IMR-90 (cell line): ENCODE measurements around the gene COMP. TPM values are rescaled to one million over a fixed set of nuclear protein-coding genes. Genes with fewer than 3 reads are reported as not detected.

Experiments
- ATAC-seq: fragments of 200-7000 bp; cut with Tn5 transposase; 2 replicates; pipeline ENCODE4 v1.9.1; 2020; ENCODE audit warnings: low read depth, mild to moderate bottlenecking, moderate library complexity
- BruUV-seq: library from RNA; stranded (reverse); fragments of 400-500 nt; replicated peaks from 2 replicates; lab custom pipeline; 2021; lab: Mats Ljungman, UMichigan
- CTCF ChIA-PET: fragments of 300-600 bp; formaldehyde crosslinking; extraction: SDS; loops from one replicate; lab custom pipeline; 2021; ENCODE audit warnings: antibody characterized with exemption; lab: Yijun Ruan, JAX
- POLR2A ChIA-PET: fragments of 300-600 bp; sonication (Branson Sonifier 250); formaldehyde crosslinking; loops from one replicate; lab custom pipeline; 2022; ENCODE audit warnings: antibody characterized with exemption; ENCODE audit not compliant: unreplicated experiment; lab: Charles Lee
- DNase-seq: peaks from one replicate; pipeline ENCODE4 v3.0.0; 2013
- H2AFZ ChIP-seq: replicated peaks from 2 replicates; pipeline ENCODE3; 2013; ENCODE audit warnings: low read length, mild to moderate bottlenecking; ENCODE audit not compliant: poor library complexity
- H2AK5ac ChIP-seq: 2 replicates; pipeline ENCODE4 v1.6.1; 2013; ENCODE audit warnings: low read depth, low read length, inconsistent platforms
- H2AK9ac ChIP-seq: replicated peaks from 2 replicates; pipeline ENCODE3; 2013; ENCODE audit warnings: mild to moderate bottlenecking, low read depth, low read length, moderate library complexity; ENCODE audit not compliant: poor library complexity
- H2BK120ac ChIP-seq: 2 replicates; pipeline ENCODE4 v1.6.1; 2013; ENCODE audit warnings: low read depth, low read length, inconsistent platforms
- H2BK15ac ChIP-seq: 3 replicates; pipeline ENCODE4 v1.6.1; 2013; ENCODE audit warnings: low read depth, low read length, inconsistent platforms
- H2BK20ac ChIP-seq: 2 replicates; pipeline ENCODE4 v1.6.1; 2013; ENCODE audit warnings: low read depth, mild to moderate bottlenecking, inconsistent platforms, low read length, moderate library complexity
- H2BK5ac ChIP-seq: 2 replicates; pipeline ENCODE4 v1.6.1; 2013; ENCODE audit warnings: mild to moderate bottlenecking, low read depth, low read length, inconsistent platforms; ENCODE audit not compliant: poor library complexity, severe bottlenecking
- H3K14ac ChIP-seq: replicated peaks from 2 replicates; pipeline ENCODE4 v1.6.1; 2013; ENCODE audit warnings: low read depth, low read length, inconsistent platforms
- H3K18ac ChIP-seq: 2 replicates; pipeline ENCODE4 v1.6.1; 2013; ENCODE audit warnings: low read depth, low read length, control low read depth
- H3K23ac ChIP-seq: 2 replicates; pipeline ENCODE4 v1.6.1; 2013; ENCODE audit warnings: low read depth, low read length, inconsistent platforms
- H3K27ac ChIP-seq: 2 replicates; pipeline ENCODE4 v1.5.1; 2013; ENCODE audit warnings: mild to moderate bottlenecking, control low read depth, low read length; ENCODE audit not compliant: insufficient read depth
- H3K27me3 ChIP-seq: 2 replicates; pipeline ENCODE4 v1.6.1; 2013; ENCODE audit warnings: low read length; ENCODE audit not compliant: control insufficient read depth, insufficient read depth
- H3K36me3 ChIP-seq: 2 replicates; pipeline ENCODE4 v1.6.1; 2013; ENCODE audit warnings: low read length, mixed read lengths; ENCODE audit not compliant: control insufficient read depth, insufficient read depth
- H3K4ac ChIP-seq: 2 replicates; pipeline ENCODE4 v1.6.1; 2013; ENCODE audit warnings: low read depth, low read length, inconsistent platforms
- H3K4me1 ChIP-seq: 2 replicates; pipeline ENCODE4 v1.6.1; 2013; ENCODE audit warnings: low read length, mixed read lengths; ENCODE audit not compliant: control insufficient read depth, insufficient read depth
- H3K4me2 ChIP-seq: 2 replicates; pipeline ENCODE4 v1.6.1; 2013; ENCODE audit warnings: low read depth, mild to moderate bottlenecking, control low read depth, low read length, moderate library complexity
- H3K4me3 ChIP-seq: 2 replicates; pipeline ENCODE4 v1.5.1; 2013; ENCODE audit warnings: low read depth, mild to moderate bottlenecking, control low read depth, low read length, moderate library complexity; ENCODE audit not compliant: insufficient read depth
- H3K56ac ChIP-seq: 2 replicates; pipeline ENCODE4 v1.6.1; 2013; ENCODE audit warnings: low read length, inconsistent platforms; ENCODE audit not compliant: insufficient read depth; ENCODE audit errors: extremely low read depth
- H3K79me1 ChIP-seq, 2 experiments: 2 replicates each; pipeline ENCODE4 v1.6.1; 2013; ENCODE audit warnings: low read length in 2 of 2, inconsistent platforms in 1 of 2, low read depth in 1 of 2
- H3K9ac ChIP-seq: 2 replicates; pipeline ENCODE4 v1.6.1; 2013; ENCODE audit warnings: low read depth, low read length, control low read depth
- H3K9me1 ChIP-seq: 2 replicates; pipeline ENCODE4 v1.6.1; 2013; ENCODE audit warnings: low read length, inconsistent platforms; ENCODE audit not compliant: insufficient read depth
- H3K9me3 ChIP-seq: 2 replicates; pipeline ENCODE4 v1.6.1; 2013; ENCODE audit warnings: low read length; ENCODE audit not compliant: control insufficient read depth, insufficient read depth
- H4K20me1 ChIP-seq: 2 replicates; pipeline ENCODE4 v1.6.1; 2013; ENCODE audit warnings: low read length, inconsistent platforms; ENCODE audit not compliant: insufficient read depth
- H4K5ac ChIP-seq: 2 replicates; pipeline ENCODE4 v1.6.1; 2013; ENCODE audit warnings: mild to moderate bottlenecking, low read depth, low read length, control low read depth
- H4K8ac ChIP-seq, 2 experiments: 2 replicates each; pipeline ENCODE4 v1.6.1; 2013; ENCODE audit warnings: low read depth in 2 of 2, low read length in 2 of 2, control low read depth in 1 of 2, inconsistent platforms in 1 of 2
- H4K91ac ChIP-seq: 2 replicates; pipeline ENCODE4 v1.6.1; 2013; ENCODE audit warnings: low read depth, low read length, inconsistent platforms; ENCODE audit not compliant: insufficient read depth
- BHLHE40 ChIP-seq: fragments of 150-350 bp; IDR thresholded peaks from 2 replicates; pipeline ENCODE4 v1.6.1; 2016; ENCODE audit warnings: mild to moderate bottlenecking, low read depth, low read length
- CEBPB ChIP-seq: IDR thresholded peaks from 2 replicates; pipeline ENCODE4 v1.6.1; 2012; ENCODE audit warnings: low read depth, low read length, improper control_type of control experiment
- CHD1 ChIP-seq: IDR thresholded peaks from 2 replicates; pipeline ENCODE4 v1.6.1; 2012; ENCODE audit warnings: low read depth, low read length, improper control_type of control experiment
- CTCF ChIP-seq: conservative IDR thresholded peaks from 2 replicates; pipeline ENCODE4 v1.5.1; 2012; ENCODE audit warnings: mild to moderate bottlenecking, low read depth, low read length, improper control_type of control experiment
- NFE2L2 ChIP-seq: fragments of 150-350 bp; IDR thresholded peaks from 2 replicates; pipeline ENCODE4 v1.6.1; 2016; ENCODE audit warnings: low read depth, mild to moderate bottlenecking, low read length
- POLR2A ChIP-seq: IDR thresholded peaks from 2 replicates; pipeline ENCODE4 v1.6.1; 2012; ENCODE audit warnings: mild to moderate bottlenecking, low read depth, low read length
- RAD21 ChIP-seq: IDR thresholded peaks from 2 replicates; pipeline ENCODE4 v1.6.1; 2012; ENCODE audit warnings: low read length, improper control_type of control experiment
- RFX5 ChIP-seq: IDR thresholded peaks from 2 replicates; pipeline ENCODE4 v1.8.0; 2012; ENCODE audit warnings: low read depth, mild to moderate bottlenecking, low read length, moderate library complexity
- SMC3 ChIP-seq: fragments of 150-350 bp; IDR thresholded peaks from 2 replicates; pipeline ENCODE4 v1.6.1; 2016; ENCODE audit warnings: low read depth, mild to moderate bottlenecking, antibody characterized with exemption, low read length, moderate library complexity
- USF2 ChIP-seq: fragments of 150-350 bp; IDR thresholded peaks from 2 replicates; pipeline ENCODE4 v1.6.1; 2017; ENCODE audit warnings: mild to moderate bottlenecking, antibody characterized with exemption, low read length, low read depth
- WGBS, 2 experiments: methylation state at CpG; one replicate each; pipeline versions ENCODE4 v1.1.5 to v1.1.7; 2013; ENCODE audit warnings: missing lambda C conversion rate in 2 of 2; ENCODE audit not compliant: insufficient read length in 1 of 2; ENCODE audit errors: extremely low coverage in 2 of 2; 5-methylcytosine and 5-hydroxymethylcytosine counted together
- dilution Hi-C: fragments of 300-500 bp; cut with HindIII; formaldehyde crosslinking; loops from one replicate; pipeline ENCODE4 v1.14.3; 2018; ENCODE audit warnings: low sequenced_read_pairs; ENCODE audit not compliant: unreplicated experiment
- in situ Hi-C: fragments of 300-500 bp; cut with MboI; formaldehyde crosslinking; loops from 3 replicates; pipeline ENCODE4 v1.14.3; 2019; ENCODE audit warnings: low sequenced_read_pairs, inconsistent platforms, mixed read lengths
- intact Hi-C: fragments of 100-400 bp; cut with micrococcal nuclease; formaldehyde crosslinking; loops from 2 replicates; pipeline ENCODE4 v1.10.0; 2022
- polyA plus RNA-seq, 3 experiments: library from polyadenylated mRNA; depleted of rRNA; stranded (reverse); fragments of >200 nt; gene quantifications; 2 replicates each; pipeline ENCODE4 v1.2.3, GENCODE V29; 2012; ENCODE audit warnings: low replicate concordance in 1 of 3
- total RNA-seq: library from RNA; depleted of rRNA; stranded (reverse); fragments of >200 nt; gene quantifications from 2 replicates; pipeline ENCODE4 v1.2.3, GENCODE V29; 2012

The COMP gene
- total and polyA plus RNA-seq, 2 of the 4 experiments (the other 2 are of a cell fraction), result under 0.01 to 0.43 TPM

- H3K4me2 ChIP-seq, result peak within 1 kb of the TSS; percentile 96
- H3K9me1 ChIP-seq, result peaks cover 13% of the 10 kb centered on the region
- no peak within 1 kb of the TSS for H3K18ac ChIP-seq
- peak within 1 kb of the TSS; percentile 97 for H3K9ac ChIP-seq
- peak within 1 kb of the TSS; percentile 94 for H3K14ac ChIP-seq
- H2BK120ac ChIP-seq, result peak within 1 kb of the TSS; percentile 35; the same call in 1 of the 2 replicates
- peak within 1 kb of the TSS; percentile 96 to 98 for H4K8ac ChIP-seq
- H2AFZ ChIP-seq, result peak within 1 kb of the TSS; percentile 99
- in situ Hi-C loops, result no loop called here
- peak within 1 kb of the TSS; percentile 46 for H4K91ac ChIP-seq
- peaks cover 5% of the 10 kb centered on the region for H3K9me3 ChIP-seq
- H4K20me1 ChIP-seq, result peaks cover 48% of the 10 kb centered on the region
- dilution Hi-C loops, result no loop called here
- no peak for TF ChIP-seq BHLHE40
- TF ChIP-seq POLR2A, result peak; percentile 83
- no peak for TF ChIP-seq CHD1
- no peak for TF ChIP-seq RFX5
- TF ChIP-seq RAD21, result no peak
- no peak; the same call in 1 of the 2 replicates for TF ChIP-seq USF2
- TF ChIP-seq CTCF, result 0 out of 2 replicates have a peak, but pooled peaks have one; percentile 9
- no peak for TF ChIP-seq NFE2L2
- TF ChIP-seq CEBPB, result no peak
- no peak for TF ChIP-seq SMC3
- peaks cover 10% of the 10 kb centered on the region for H3K4me1 ChIP-seq
- 1% methylated on average over 53 of the region's 96 CpGs; no CpG with 5 or more reads in 1 of the 2 experiments for WGBS, 2 experiments
- DNase-seq (peak; percentile 88), ATAC-seq (peak; percentile 87)
- H3K79me1 ChIP-seq, result peaks cover 0 to 42% of the 10 kb centered on the region in 2 experiments; a peak in 2 of 4 replicates
- no peaks in the 10 kb centered on the region for H3K27me3 ChIP-seq
- peak within 1 kb of the TSS; percentile 81 for H3K27ac ChIP-seq
- no peak within 1 kb of the TSS for H2BK15ac ChIP-seq
- peak within 1 kb of the TSS; percentile 39 for H3K56ac ChIP-seq
- no TSS peak for BruUV-seq
- H2BK20ac ChIP-seq, result no peak within 1 kb of the TSS
- peak within 1 kb of the TSS; percentile 98 for H2AK9ac ChIP-seq
- H2BK5ac ChIP-seq, result peak within 1 kb of the TSS; percentile 71
- H2AK5ac ChIP-seq, result peak within 1 kb of the TSS; percentile 92; the same call in 1 of the 2 replicates
- CTCF ChIA-PET, result interaction anchor here (0.6 to 0.9 kb wide), 2 partner anchors 43 to 44 kb away, joined by 3 read pairs; no protein-coding TSS in a partner anchor
- H3K23ac ChIP-seq, result peak within 1 kb of the TSS; percentile 53; the same call in 1 of the 2 replicates
- H3K4ac ChIP-seq, result peak within 1 kb of the TSS; percentile 80; the same call in 1 of the 2 replicates
- POLR2A ChIA-PET, result no interaction called here
- peaks cover 7% of the 10 kb centered on the region for H3K36me3 ChIP-seq
- peak within 1 kb of the TSS; percentile 45; the same call in 1 of the 2 replicates for H4K5ac ChIP-seq
- intact Hi-C loops, result loop anchor here (5.0 kb wide), 1 partner anchor 244 kb away; the partner anchor contains the start of gene REX1BD
- H3K4me3 ChIP-seq, result peak within 1 kb of the TSS; percentile 80
These were observed 40.6 kb upstream of the COMP start, which contains the start of gene UPF1 for GRCh38 chr19:18831524-18832305. UPF1 (plus strand) TSS chr19:18831959; CDS start chr19:18832210, 251 bp downstream.
